ENCODE data around the gene OR5H2. TPM values are rescaled to one million over a fixed set of nuclear protein-coding genes. Genes with fewer than 3 reads are reported as not detected.

The OR5H2 gene
- polyA plus RNA-seq, 1 donor from 2014 or later: not detected

DNA sequence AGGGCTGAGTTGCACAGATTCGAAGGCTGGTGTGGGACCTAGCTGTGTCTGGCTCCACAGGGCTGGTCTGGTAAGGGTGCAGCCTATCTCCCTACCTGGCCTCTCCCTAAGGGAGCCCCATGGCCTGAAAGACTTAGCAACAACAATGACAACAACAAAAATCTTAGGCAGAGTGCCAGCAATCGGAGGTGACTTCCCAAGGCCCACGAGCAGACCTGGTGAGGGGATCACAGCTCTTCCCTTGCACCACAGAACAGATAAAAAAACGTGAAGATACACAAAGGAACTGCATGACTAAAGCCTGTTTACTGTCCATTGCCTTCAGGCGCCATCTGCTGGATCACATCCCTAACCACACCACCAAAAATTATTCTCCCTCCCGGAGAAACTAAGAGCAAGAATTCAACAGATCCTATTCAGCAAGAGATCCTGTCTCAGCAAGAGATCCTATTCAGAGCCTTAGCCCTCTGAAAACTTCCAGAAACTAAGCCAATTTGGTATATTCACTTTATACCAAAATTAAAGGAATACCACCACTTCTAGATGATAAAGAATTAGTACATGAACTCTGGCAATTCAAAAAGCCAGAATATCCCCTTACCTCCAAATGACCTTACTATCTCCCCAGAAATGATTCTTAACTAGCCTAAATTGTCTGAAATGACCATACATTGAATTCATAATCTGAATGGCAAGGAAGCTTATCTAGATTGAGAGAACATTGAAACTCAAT lies 47.3 kb downstream of the OR5H2 start:
- Histone ChIP-seq H3F3A (ENCODE audit: insufficient read depth, low read length, poor library complexity, severe bottlenecking) (no peaks in the 10 kb centered on the region), H3K4me3 (ENCODE audit: low read length) (no peak overlapping the region), H4K20me1 (ENCODE audit: insufficient read depth) (no peaks in the 10 kb centered on the region), H3K4me2 (ENCODE audit: low read length) (no peak overlapping the region), H3K9me3 (ENCODE audit: low read length) (no peaks in the 10 kb centered on the region), H3K9me2 (ENCODE audit: insufficient read depth, low read length) (no peaks in the 10 kb centered on the region), H3K27me3 (ENCODE audit: insufficient read depth, low read depth, low read length) (no peaks in the 10 kb centered on the region), H3K9ac (ENCODE audit: low read length) (no peak overlapping the region), H3K27ac (ENCODE audit: low read length) (no peak overlapping the region), H2AFZ (ENCODE audit: low read depth, low read length) (peak overlapping the region; percentile 56), H3K36me3 (ENCODE audit: insufficient read depth, low read length) (no peaks in the 10 kb centered on the region), H3K79me2 (replicated peaks; ENCODE audit: insufficient read depth, low read length) (no peaks in the 10 kb centered on the region)
- TF ChIP-seq SMC3 (conservative IDR thresholded peaks at IDR 0.05; ENCODE audit: poor library complexity) (peak; percentile 93), EZH2 (IDR thresholded peaks at IDR 0.05; ENCODE audit: borderline replicate concordance, insufficient read depth, low read length, poor library complexity, severe bottlenecking) (no peak), TAF1 (IDR thresholded peaks at IDR 0.05; ENCODE audit: low read depth) (no peak), MXI1 (conservative IDR thresholded peaks at IDR 0.05; ENCODE audit: poor library complexity, severe bottlenecking) (no peak), RAD21 (conservative IDR thresholded peaks at IDR 0.05) (peak; percentile 80)
- TF ChIP-seq, protein P1, sequence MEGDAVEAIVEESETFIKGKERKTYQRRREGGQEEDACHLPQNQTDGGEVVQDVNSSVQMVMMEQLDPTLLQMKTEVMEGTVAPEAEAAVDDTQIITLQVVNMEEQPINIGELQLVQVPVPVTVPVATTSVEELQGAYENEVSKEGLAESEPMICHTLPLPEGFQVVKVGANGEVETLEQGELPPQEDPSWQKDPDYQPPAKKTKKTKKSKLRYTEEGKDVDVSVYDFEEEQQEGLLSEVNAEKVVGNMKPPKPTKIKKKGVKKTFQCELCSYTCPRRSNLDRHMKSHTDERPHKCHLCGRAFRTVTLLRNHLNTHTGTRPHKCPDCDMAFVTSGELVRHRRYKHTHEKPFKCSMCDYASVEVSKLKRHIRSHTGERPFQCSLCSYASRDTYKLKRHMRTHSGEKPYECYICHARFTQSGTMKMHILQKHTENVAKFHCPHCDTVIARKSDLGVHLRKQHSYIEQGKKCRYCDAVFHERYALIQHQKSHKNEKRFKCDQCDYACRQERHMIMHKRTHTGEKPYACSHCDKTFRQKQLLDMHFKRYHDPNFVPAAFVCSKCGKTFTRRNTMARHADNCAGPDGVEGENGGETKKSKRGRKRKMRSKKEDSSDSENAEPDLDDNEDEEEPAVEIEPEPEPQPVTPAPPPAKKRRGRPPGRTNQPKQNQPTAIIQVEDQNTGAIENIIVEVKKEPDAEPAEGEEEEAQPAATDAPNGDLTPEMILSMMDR (IDR thresholded peaks at IDR 0.05; ENCODE audit: poor library complexity, severe bottlenecking): peak; percentile 88
- TF ChIP-seq, protein P2, sequence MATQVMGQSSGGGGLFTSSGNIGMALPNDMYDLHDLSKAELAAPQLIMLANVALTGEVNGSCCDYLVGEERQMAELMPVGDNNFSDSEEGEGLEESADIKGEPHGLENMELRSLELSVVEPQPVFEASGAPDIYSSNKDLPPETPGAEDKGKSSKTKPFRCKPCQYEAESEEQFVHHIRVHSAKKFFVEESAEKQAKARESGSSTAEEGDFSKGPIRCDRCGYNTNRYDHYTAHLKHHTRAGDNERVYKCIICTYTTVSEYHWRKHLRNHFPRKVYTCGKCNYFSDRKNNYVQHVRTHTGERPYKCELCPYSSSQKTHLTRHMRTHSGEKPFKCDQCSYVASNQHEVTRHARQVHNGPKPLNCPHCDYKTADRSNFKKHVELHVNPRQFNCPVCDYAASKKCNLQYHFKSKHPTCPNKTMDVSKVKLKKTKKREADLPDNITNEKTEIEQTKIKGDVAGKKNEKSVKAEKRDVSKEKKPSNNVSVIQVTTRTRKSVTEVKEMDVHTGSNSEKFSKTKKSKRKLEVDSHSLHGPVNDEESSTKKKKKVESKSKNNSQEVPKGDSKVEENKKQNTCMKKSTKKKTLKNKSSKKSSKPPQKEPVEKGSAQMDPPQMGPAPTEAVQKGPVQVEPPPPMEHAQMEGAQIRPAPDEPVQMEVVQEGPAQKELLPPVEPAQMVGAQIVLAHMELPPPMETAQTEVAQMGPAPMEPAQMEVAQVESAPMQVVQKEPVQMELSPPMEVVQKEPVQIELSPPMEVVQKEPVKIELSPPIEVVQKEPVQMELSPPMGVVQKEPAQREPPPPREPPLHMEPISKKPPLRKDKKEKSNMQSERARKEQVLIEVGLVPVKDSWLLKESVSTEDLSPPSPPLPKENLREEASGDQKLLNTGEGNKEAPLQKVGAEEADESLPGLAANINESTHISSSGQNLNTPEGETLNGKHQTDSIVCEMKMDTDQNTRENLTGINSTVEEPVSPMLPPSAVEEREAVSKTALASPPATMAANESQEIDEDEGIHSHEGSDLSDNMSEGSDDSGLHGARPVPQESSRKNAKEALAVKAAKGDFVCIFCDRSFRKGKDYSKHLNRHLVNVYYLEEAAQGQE (IDR thresholded peaks at IDR 0.05; ENCODE audit: borderline replicate concordance): no peak

DNA sequence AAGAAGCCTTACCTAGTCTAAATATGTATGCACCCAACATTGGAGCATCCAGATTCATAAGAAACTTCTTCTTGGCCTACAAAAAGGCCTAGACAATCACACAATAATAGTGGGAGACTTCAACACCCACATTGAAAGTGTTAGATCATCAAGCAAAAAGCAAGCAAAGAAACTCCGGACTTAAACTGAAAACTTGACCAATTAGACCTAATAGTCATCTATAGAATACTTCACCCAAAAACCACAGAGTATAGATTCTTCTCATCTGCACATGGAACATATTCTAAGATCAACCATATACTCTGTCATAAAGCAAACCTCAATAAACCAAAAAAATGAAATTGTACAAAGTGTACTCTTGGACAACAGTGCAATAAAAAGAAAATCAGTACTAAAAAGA lies 49.0 kb downstream of the OR5H2 start:
- H3K9me3 ChIP-seq (ENCODE audit: low read length): no peaks in the 10 kb centered on the region
- H3K9me2 ChIP-seq (ENCODE audit: insufficient read depth, low read length): no peaks in the 10 kb centered on the region
- H2AFZ ChIP-seq (ENCODE audit: low read depth, low read length): no peak overlapping the region
- H3K79me2 ChIP-seq (replicated peaks; ENCODE audit: insufficient read depth, low read length): no peaks in the 10 kb centered on the region
- H3K27me3 ChIP-seq (ENCODE audit: insufficient read depth, low read depth, low read length): no peaks in the 10 kb centered on the region
- H3K27ac ChIP-seq (ENCODE audit: low read length): no peak overlapping the region
- H4K20me1 ChIP-seq (ENCODE audit: insufficient read depth): no peaks in the 10 kb centered on the region
- H3K4me3 ChIP-seq (ENCODE audit: low read length): no peak overlapping the region
- TF ChIP-seq, protein P2 (IDR thresholded peaks at IDR 0.05; ENCODE audit: borderline replicate concordance): no peak
- no peak for TF ChIP-seq TAF1 (IDR thresholded peaks at IDR 0.05; ENCODE audit: low read depth)
- TF ChIP-seq RAD21 (conservative IDR thresholded peaks at IDR 0.05): no peak
- no peaks in the 10 kb centered on the region for H3K36me3 ChIP-seq (ENCODE audit: insufficient read depth, low read length)
- H3F3A ChIP-seq (ENCODE audit: insufficient read depth, low read length, poor library complexity, severe bottlenecking): no peaks in the 10 kb centered on the region
- H3K4me2 ChIP-seq (ENCODE audit: low read length): no peak overlapping the region
- no peak overlapping the region for H3K9ac ChIP-seq (ENCODE audit: low read length)

Other genes starting within 250 kb of the OR5H2 start
- not detected in 2 replicates for gene GABRR3, start 247.2 kb upstream of the OR5H2 start, polyA plus RNA-seq
- not detected in 2 replicates for gene OR5AC2, start 195.3 kb upstream of the OR5H2 start, polyA plus RNA-seq
- not detected in 2 replicates for gene OR5H1, start 151.8 kb upstream of the OR5H2 start, polyA plus RNA-seq
- gene OR5H14, start 135.0 kb upstream of the OR5H2 start, polyA plus RNA-seq: not detected in 2 replicates
- not detected in 2 replicates for gene OR5H15, start 115.8 kb upstream of the OR5H2 start, polyA plus RNA-seq
- gene OR5H6, start 18.3 kb upstream of the OR5H2 start, polyA plus RNA-seq: not detected in 2 replicates
- not detected in 2 replicates for gene OR5K4, start 71.3 kb downstream of the OR5H2 start, polyA plus RNA-seq
- not detected in 2 replicates for gene OR5K3, start 108.2 kb downstream of the OR5H2 start, polyA plus RNA-seq
- gene OR5K1, start 180.7 kb downstream of the OR5H2 start, polyA plus RNA-seq: not detected in 2 replicates
- not detected in 2 replicates for gene OR5K2, start 215.2 kb downstream of the OR5H2 start, polyA plus RNA-seq
- 132 and 162 TPM in 2 replicates for gene CLDND1, start 240.4 kb downstream of the OR5H2 start, polyA plus RNA-seq
- gene GPR15, start 249.5 kb downstream of the OR5H2 start, polyA plus RNA-seq: not detected in 2 replicates